GM19351 (cell line): Measurements from ENCODE around the gene PTPRF.

Experiments used
- ATAC-seq: cut with Tn5 transposase; IDR thresholded peaks from one replicate; pipeline ENCODE4 v1.9.1; 2021; ENCODE audit warnings: mild to moderate bottlenecking, moderate library complexity; ENCODE audit not compliant: unreplicated experiment

PTPRF gene

GRCh38 chr1:43512133-43512532, 18.6 kb upstream of the PTPRF start:
- no peak for ATAC-seq

- no peak for ATAC-seq
Observed at GRCh38 chr1:43512681-43513080, 18.0 kb upstream of the PTPRF start.

- no peak for ATAC-seq
Observed at GRCh38 chr1:43513471-43514173, 17.1 kb upstream of the PTPRF start.

- ATAC-seq = no peak
Observed at GRCh38 chr1:43518935-43519686, 11.6 kb upstream of the PTPRF start.

GRCh38 chr1:43520100-43520778, 10.4 kb upstream of the PTPRF start:
- ATAC-seq = no peak

- ATAC-seq = no peak
Observed at GRCh38 chr1:43521078-43521477, 9.6 kb upstream of the PTPRF start.

GRCh38 chr1:43521756-43522155, 8.9 kb upstream of the PTPRF start:
- no peak for ATAC-seq

- ATAC-seq = no peak
Observed at GRCh38 chr1:43522431-43522775, 8.3 kb upstream of the PTPRF start.

GRCh38 chr1:43522776-43523480, 7.8 kb upstream of the PTPRF start:
- ATAC-seq = no peak

GRCh38 chr1:43524804-43525203, 5.9 kb upstream of the PTPRF start:
- no peak for ATAC-seq

- ATAC-seq = no peak
Observed at GRCh38 chr1:43526002-43526401, 4.7 kb upstream of the PTPRF start.

- no peak for ATAC-seq
Observed at GRCh38 chr1:43527111-43527878, 3.4 kb upstream of the PTPRF start.

- ATAC-seq = no peak
Observed at GRCh38 chr1:43529206-43529731, 1.4 kb upstream of the PTPRF start.

- no peak for ATAC-seq
Observed at GRCh38 chr1:43531107-43531905, 623 bp downstream of the PTPRF start.

GRCh38 chr1:43531906-43532584, 1.4 kb downstream of the PTPRF start:
- no peak for ATAC-seq

- no peak for ATAC-seq
Observed at GRCh38 chr1:43532716-43533115, 2.0 kb downstream of the PTPRF start.

GRCh38 chr1:43533584-43533983, 2.9 kb downstream of the PTPRF start:
- no peak for ATAC-seq

- no peak for ATAC-seq
Observed at GRCh38 chr1:43534256-43534655, 3.6 kb downstream of the PTPRF start.
